Rectal smooth muscle tissue (tissue), 1 donor: ENCODE measurements around the gene DUSP7.

Source experiments
- H3K27ac ChIP-seq: one replicate; pipeline ENCODE4 v1.7.0; 2013; ENCODE audit warnings: low read depth, low read length, inconsistent platforms
- H3K27me3 ChIP-seq: one replicate; pipeline ENCODE4 v1.7.0; 2013; ENCODE audit warnings: low read length; ENCODE audit not compliant: control insufficient read depth, insufficient read depth
- H3K36me3 ChIP-seq: one replicate; pipeline ENCODE4 v1.7.0; 2013; ENCODE audit warnings: low read length; ENCODE audit not compliant: control insufficient read depth, insufficient read depth
- H3K4me1 ChIP-seq: one replicate; pipeline ENCODE4 v1.7.0; 2013; ENCODE audit warnings: low read length; ENCODE audit not compliant: control insufficient read depth, insufficient read depth
- H3K4me3 ChIP-seq: one replicate; pipeline ENCODE4 v1.7.0; 2013; ENCODE audit warnings: low read length
- H3K9ac ChIP-seq: one replicate; pipeline ENCODE4 v1.7.0; 2013; ENCODE audit warnings: low read length

Gene DUSP7

GRCh38 chr3:51999846-52000245 lies 56.5 kb downstream of the DUSP7 start:
- Histone ChIP-seq H3K27me3 (peaks cover 3% of the 10 kb centered on the region), H3K4me3 (no peak overlapping the region), H3K36me3 (no peaks in the 10 kb centered on the region), H3K9ac (no peak overlapping the region), H3K4me1 (peaks cover 6% of the 10 kb centered on the region), H3K27ac (no peak overlapping the region)
